ENCODE results near the gene NCK2. TPM values are rescaled to one million over a fixed set of nuclear protein-coding genes. Genes with fewer than 3 reads are reported as not detected.

Gene NCK2
- total and polyA plus RNA-seq, 9 of the 15 experiments (the other 6 are each of a cell fraction or from before 2014, with no cell fraction given) = 0.90 to 27.9 (median 15.9) TPM

- TF ChIP-seq ADNP (tag; IDR thresholded peaks at IDR 0.05) (no peak), TFE3 (CRISPR knock-in tag; IDR thresholded peaks at IDR 0.05) (no peak), MAFF (IDR thresholded peaks at IDR 0.05; ENCODE audit: low read length) (no peak), ZNF280B (CRISPR knock-in tag; IDR thresholded peaks at IDR 0.05) (no peak), SIN3A (IDR thresholded peaks at IDR 0.05; ENCODE audit: borderline replicate concordance in 2 of 2, control insufficient read depth in 1 of 2, low read depth in 2 of 2, low read length in 2 of 2) (no peak), PHF20 (IDR thresholded peaks at IDR 0.05; ENCODE audit: partially characterized antibody) (no peak), PBX2 (CRISPR knock-in tag; IDR thresholded peaks at IDR 0.05; ENCODE audit: low read depth) (no peak), PBX2 (tag; conservative IDR thresholded peaks at IDR 0.05; ENCODE audit: low read depth) (no peak), NFIC (IDR thresholded peaks at IDR 0.05) (no peak), ZNF445 (CRISPR knock-in tag; IDR thresholded peaks at IDR 0.05; ENCODE audit: low read depth) (no peak), BCLAF1 (IDR thresholded peaks at IDR 0.05; ENCODE audit: borderline replicate concordance in 1 of 2, control insufficient read depth in 1 of 2, low read depth in 2 of 2, low read length in 1 of 2) (no peak), ZNF436 (CRISPR knock-in tag; IDR thresholded peaks at IDR 0.05) (no peak), STAG1 (CRISPR knock-in tag; IDR thresholded peaks at IDR 0.05; ENCODE audit: borderline replicate concordance) (no peak)
These were observed 412 bp upstream of the NCK2 start (continued) for GRCh38 chr2:105744091-105744908.

All from K562 (cell line).